HCT116 (cell line): ENCODE results near the gene ARHGAP28. TPM values are rescaled to one million over a fixed set of nuclear protein-coding genes. Genes with fewer than 3 reads are reported as not detected.

Source experiments
- ATAC-seq: fragments of 200-7000 bp; cut with Tn5 transposase; 2 replicates; pipeline ENCODE4 v1.9.1; 2020; ENCODE audit warnings: mild to moderate bottlenecking, moderate library complexity
- BruUV-seq: library from RNA; stranded (reverse); fragments of 400-500 nt; replicated peaks from 2 replicates; lab custom pipeline; 2021; lab: Mats Ljungman, UMichigan
- CTCF ChIA-PET: fragments of 300-600 bp; sonication (Branson Sonifier 250); formaldehyde crosslinking; loops from one replicate; lab custom pipeline; 2021; ENCODE audit warnings: antibody characterized with exemption; lab: Charles Lee
- POLR2A ChIA-PET: fragments of 300-600, 350-600 bp; sonication (Branson Sonifier 250); formaldehyde crosslinking; loops from one replicate; lab custom pipeline; 2021; ENCODE audit warnings: antibody characterized with exemption; lab: Charles Lee
- RAD21 ChIA-PET, 2 experiments: fragments of 300-600 bp; sonication (Branson Sonifier 250); formaldehyde crosslinking; loops; one replicate each; lab custom pipeline; 2023; ENCODE audit warnings: low total read pairs in 2 of 2; ENCODE audit not compliant: uncharacterized antibody in 2 of 2, unreplicated experiment in 2 of 2, low non-redundant PET in 1 of 2; lab: Charles Lee
- DNase-seq: peaks from one replicate; pipeline ENCODE4 v3.0.0-alpha.2; 2010; ENCODE audit warnings: low read depth, low spot score
- H2AFZ ChIP-seq: fragments of 200-600 bp; shearing (Covaris generic), sonication (generic); 2 replicates; pipeline ENCODE4 v1.6.1; 2017; ENCODE audit warnings: low read depth, mixed run types, mixed read lengths, antibody characterized with exemption, low read length; ENCODE audit not compliant: poor library complexity, severe bottlenecking
- H3K27ac ChIP-seq: 2 replicates; pipeline ENCODE4 v1.5.1; 2012; ENCODE audit warnings: low read depth, low read length
- H3K27me3 ChIP-seq: fragments of 200-600 bp; sonication (generic); 2 replicates; pipeline ENCODE4 v1.6.1; 2016; ENCODE audit warnings: mixed run types, low read length, mixed read lengths; ENCODE audit not compliant: insufficient read depth
- H3K36me3 ChIP-seq, 2 experiments: fragments of 200-500 bp in 1 of 2; fragments of 200-600 bp in 1 of 2; sonication (Bioruptor generic) in 1 of 2; sonication (generic) in 1 of 2; 2 replicates each; pipeline versions ENCODE4 v1.5.1 to v1.6.1; 2014 to 2016; ENCODE audit warnings: low read length in 2 of 2, inconsistent platforms in 1 of 2, mixed read lengths in 1 of 2, mixed run types in 1 of 2; ENCODE audit not compliant: insufficient read depth in 2 of 2, control insufficient read depth in 1 of 2
- H3K4me1 ChIP-seq, 2 experiments: fragments of 200-600 bp in 1 of 2; sonication (generic) in 1 of 2; 2 replicates each; pipeline versions ENCODE4 v1.5.1 to v1.6.1; 2012 to 2017; ENCODE audit warnings: low read length in 2 of 2, inconsistent platforms in 1 of 2, mild to moderate bottlenecking in 1 of 2, mixed read lengths in 1 of 2, mixed run types in 1 of 2, moderate library complexity in 1 of 2; ENCODE audit not compliant: insufficient read depth in 2 of 2, control insufficient read depth in 1 of 2
- H3K4me2 ChIP-seq: fragments of 200-600 bp; sonication (generic); 2 replicates; pipeline ENCODE4 v1.6.1; 2017; ENCODE audit warnings: mixed run types, low read length, mixed read lengths
- H3K4me3 ChIP-seq, 2 experiments: fragments of 200-600 bp in 1 of 2; sonication (generic) in 1 of 2; replicated peaks in 1 of 2; 2 replicates each; pipeline ENCODE4 v1.5.1; 2011 to 2016; ENCODE audit warnings: low read length in 2 of 2, control low read depth in 1 of 2, low read depth in 1 of 2, mild to moderate bottlenecking in 1 of 2, mixed read lengths in 1 of 2, mixed run types in 1 of 2
- H3K79me2 ChIP-seq: fragments of 200-600 bp; sonication (generic); 2 replicates; pipeline ENCODE4 v1.6.1; 2017; ENCODE audit warnings: mild to moderate bottlenecking, mixed run types, low read length, moderate library complexity, mixed read lengths; ENCODE audit not compliant: insufficient read depth
- H3K9ac ChIP-seq: fragments of 200-600 bp; sonication (generic); 2 replicates; pipeline ENCODE4 v1.6.1; 2016; ENCODE audit warnings: low read length, mixed read lengths
- H3K9me2 ChIP-seq: fragments of 200-600 bp; sonication (generic), shearing (Covaris generic); 2 replicates; pipeline ENCODE4 v1.6.1; 2017; ENCODE audit warnings: mixed run types, mild to moderate bottlenecking, moderate library complexity; ENCODE audit not compliant: insufficient read depth
- H3K9me3 ChIP-seq, 2 experiments: fragments of 200-500 bp in 1 of 2; fragments of 200-600 bp in 1 of 2; sonication (Bioruptor generic) in 1 of 2; sonication (generic) in 1 of 2; 2 replicates each; pipeline ENCODE4 v1.6.1; 2014 to 2017; ENCODE audit warnings: low read length in 2 of 2, mixed read lengths in 2 of 2, inconsistent platforms in 1 of 2, low read depth in 1 of 2, mild to moderate bottlenecking in 1 of 2, mixed run types in 1 of 2, moderate library complexity in 1 of 2; ENCODE audit not compliant: control insufficient read depth in 1 of 2, insufficient read depth in 1 of 2
- H4K20me1 ChIP-seq: fragments of 200-600 bp; sonication (generic), shearing (Covaris generic); 2 replicates; pipeline ENCODE4 v1.6.1; 2017; ENCODE audit warnings: mixed run types, mild to moderate bottlenecking, moderate library complexity; ENCODE audit not compliant: insufficient read depth
- JUND ChIP-seq: IDR thresholded peaks from 2 replicates; pipeline ENCODE4 v1.6.1; 2012
- POLR2A ChIP-seq: IDR thresholded peaks from 2 replicates; pipeline ENCODE4 v1.7.0; 2011; ENCODE audit warnings: borderline replicate concordance; ENCODE audit not compliant: insufficient read depth, insufficient read length; ENCODE audit errors: extremely low read depth
- REST ChIP-seq: IDR thresholded peaks from 2 replicates; pipeline ENCODE4 v1.6.1; 2012; ENCODE audit warnings: low read depth
- TCF7L2 ChIP-seq: IDR thresholded peaks from 2 replicates; pipeline ENCODE4 v1.7.0; 2011; ENCODE audit warnings: borderline replicate concordance, inconsistent platforms; ENCODE audit not compliant: insufficient read depth, insufficient read length; ENCODE audit errors: extremely low read depth
- intact Hi-C: fragments of 100-400 bp; cut with micrococcal nuclease; formaldehyde crosslinking; loops from 2 replicates; pipeline ENCODE4 v1.10.0; 2022
- total RNA-seq: library from RNA; stranded (reverse); gene quantifications from one replicate; pipeline ENCODE4 v1.2.1, GENCODE V29; 2021; ENCODE audit not compliant: unreplicated experiment

Gene ARHGAP28
- total RNA-seq, 1 experiment from 2014 or later, result not detected

- TF ChIP-seq TCF7L2, result no peak
Measured at GRCh38 chr18:6744816-6745455, 15.4 kb downstream of the ARHGAP28 start (continued).

- H2AFZ ChIP-seq, result no peak overlapping the region
- no peaks in the 10 kb centered on the region for H4K20me1 ChIP-seq
- H3K4me2 ChIP-seq, result no peak overlapping the region
- no peak overlapping the region for H3K4me3 ChIP-seq
- H3K36me3 ChIP-seq, result no peaks in the 10 kb centered on the region
- BruUV-seq, result no TSS peak
- H3K4me1 ChIP-seq, result no peaks in the 10 kb centered on the region
- no peaks in the 10 kb centered on the region for H3K27me3 ChIP-seq
- H3K79me2 ChIP-seq, result no peaks in the 10 kb centered on the region
- ChIA-PET RAD21 (no interaction called here), CTCF (no interaction called here)
- H3K9ac ChIP-seq, result no peak overlapping the region
- intact Hi-C loops, result no loop called here
- TF ChIP-seq REST (no peak), JUND (no peak), POLR2A (no peak)
- TF ChIP-seq, all 23 proteins: peak for 0
- no peak for ATAC-seq
- H3K9me2 ChIP-seq, result no peaks in the 10 kb centered on the region
- DNase-seq, result no peak
- POLR2A ChIA-PET, result no interaction called here
- no peak overlapping the region for H3K27ac ChIP-seq
- H3K9me3 ChIP-seq, result peaks cover 11 to 45% of the 10 kb centered on the region in 2 experiments; a peak in 3 of 4 replicates
Measured at GRCh38 chr18:6745504-6746031, 16.1 kb downstream of the ARHGAP28 start.
